GM23338 (cell line): ENCODE measurements around the gene CHORDC1.

Experiments
- CREB1 ChIP-seq: fragments of 250-450 bp; sonication (Bioruptor Pico); IDR thresholded peaks from 2 replicates; pipeline ENCODE4 v1.5.0; 2020; ENCODE audit warnings: low read depth, mild to moderate bottlenecking, moderate library complexity
- EZH2 ChIP-seq: fragments of 200-600 bp; sonication (generic); IDR thresholded peaks from one replicate; pipeline ENCODE4 v1.8.0; 2017; ENCODE audit warnings: antibody characterized with exemption, mild to moderate bottlenecking, low read depth; ENCODE audit not compliant: unreplicated experiment
- EZH2phosphoT487 ChIP-seq: fragments of 200-600 bp; sonication (generic); IDR thresholded peaks from one replicate; pipeline ENCODE4 v1.8.1; 2018; ENCODE audit warnings: antibody characterized with exemption; ENCODE audit not compliant: unreplicated experiment
- JUNB ChIP-seq: IDR thresholded peaks from one replicate; pipeline ENCODE4 v1.6.1; 2016; ENCODE audit warnings: antibody characterized with exemption; ENCODE audit not compliant: unreplicated experiment
- NANOG ChIP-seq: IDR thresholded peaks from 2 replicates; pipeline ENCODE4 v1.6.1; 2016; ENCODE audit warnings: antibody characterized with exemption, borderline replicate concordance
- POLR2AphosphoS5 ChIP-seq: IDR thresholded peaks from 2 replicates; pipeline ENCODE4 v1.6.1; 2016; ENCODE audit warnings: antibody characterized with exemption, low read depth
- ZNF114 ChIP-seq: fragments of 250-450 bp; sonication (Bioruptor Pico); IDR thresholded peaks from 2 replicates; pipeline ENCODE4 v1.5.0; 2020; ENCODE audit warnings: mild to moderate bottlenecking, moderate library complexity
- ZNF331 ChIP-seq: fragments of 250-450 bp; sonication (Bioruptor Pico); IDR thresholded peaks from 2 replicates; pipeline ENCODE4 v1.5.0; 2020; ENCODE audit warnings: low read depth, mild to moderate bottlenecking, moderate library complexity
- TF ChIP-seq, protein P1 (sequence below), 2 experiments: fragments of 200-600 bp in 1 of 2; sonication (generic) in 1 of 2; conservative IDR thresholded peaks; 2 replicates each; pipeline versions ENCODE4 v1.5.1 to v1.6.1; 2016 to 2017; ENCODE audit warnings: antibody characterized with exemption in 2 of 2, low read depth in 2 of 2, mild to moderate bottlenecking in 2 of 2, moderate library complexity in 1 of 2
- TF ChIP-seq, protein P2 (sequence below): fragments of 250-450 bp; sonication (Bioruptor Pico); IDR thresholded peaks from 2 replicates; pipeline ENCODE4 v1.5.0; 2020; ENCODE audit warnings: mild to moderate bottlenecking, moderate library complexity
- TF ChIP-seq, protein P3 (sequence below): IDR thresholded peaks from one replicate; pipeline ENCODE4 v1.6.1; 2018; ENCODE audit warnings: antibody characterized with exemption; ENCODE audit not compliant: unreplicated experiment
- TF ChIP-seq, protein P4 (sequence below): IDR thresholded peaks from 2 replicates; pipeline ENCODE4 v1.6.1; 2016; ENCODE audit warnings: antibody characterized with exemption

DNA sequence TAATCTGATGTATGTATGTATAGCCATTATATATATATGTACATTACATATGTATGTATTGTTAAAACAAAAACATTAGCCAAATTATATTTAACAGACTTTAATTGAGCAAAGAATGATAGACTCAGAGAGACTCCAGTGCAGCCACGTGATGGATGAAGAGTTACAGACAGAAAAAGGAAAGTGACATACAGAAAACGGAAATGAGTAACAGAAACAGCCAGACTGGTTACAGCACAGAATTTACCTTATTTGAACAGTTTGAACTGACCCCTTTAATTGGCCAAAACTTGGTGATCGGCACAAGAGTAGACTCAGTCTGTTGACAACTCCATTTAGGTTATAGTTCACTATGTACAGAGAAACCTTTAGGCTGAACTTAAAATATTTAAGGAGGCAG is 35.0 kb downstream of the CHORDC1 start:
- TF ChIP-seq EZH2phosphoT487 (no peak), POLR2AphosphoS5 (no peak), EZH2 (no peak), ZNF114 (CRISPR knock-in tag) (no peak), JUNB (no peak), ZNF331 (no peak), CREB1 (no peak), NANOG (no peak)
- TF ChIP-seq, protein P1, sequence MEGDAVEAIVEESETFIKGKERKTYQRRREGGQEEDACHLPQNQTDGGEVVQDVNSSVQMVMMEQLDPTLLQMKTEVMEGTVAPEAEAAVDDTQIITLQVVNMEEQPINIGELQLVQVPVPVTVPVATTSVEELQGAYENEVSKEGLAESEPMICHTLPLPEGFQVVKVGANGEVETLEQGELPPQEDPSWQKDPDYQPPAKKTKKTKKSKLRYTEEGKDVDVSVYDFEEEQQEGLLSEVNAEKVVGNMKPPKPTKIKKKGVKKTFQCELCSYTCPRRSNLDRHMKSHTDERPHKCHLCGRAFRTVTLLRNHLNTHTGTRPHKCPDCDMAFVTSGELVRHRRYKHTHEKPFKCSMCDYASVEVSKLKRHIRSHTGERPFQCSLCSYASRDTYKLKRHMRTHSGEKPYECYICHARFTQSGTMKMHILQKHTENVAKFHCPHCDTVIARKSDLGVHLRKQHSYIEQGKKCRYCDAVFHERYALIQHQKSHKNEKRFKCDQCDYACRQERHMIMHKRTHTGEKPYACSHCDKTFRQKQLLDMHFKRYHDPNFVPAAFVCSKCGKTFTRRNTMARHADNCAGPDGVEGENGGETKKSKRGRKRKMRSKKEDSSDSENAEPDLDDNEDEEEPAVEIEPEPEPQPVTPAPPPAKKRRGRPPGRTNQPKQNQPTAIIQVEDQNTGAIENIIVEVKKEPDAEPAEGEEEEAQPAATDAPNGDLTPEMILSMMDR (conservative IDR thresholded peaks at IDR 0.05; ENCODE audit: low read depth in 2 of 2) = no peak
- TF ChIP-seq, protein P2, sequence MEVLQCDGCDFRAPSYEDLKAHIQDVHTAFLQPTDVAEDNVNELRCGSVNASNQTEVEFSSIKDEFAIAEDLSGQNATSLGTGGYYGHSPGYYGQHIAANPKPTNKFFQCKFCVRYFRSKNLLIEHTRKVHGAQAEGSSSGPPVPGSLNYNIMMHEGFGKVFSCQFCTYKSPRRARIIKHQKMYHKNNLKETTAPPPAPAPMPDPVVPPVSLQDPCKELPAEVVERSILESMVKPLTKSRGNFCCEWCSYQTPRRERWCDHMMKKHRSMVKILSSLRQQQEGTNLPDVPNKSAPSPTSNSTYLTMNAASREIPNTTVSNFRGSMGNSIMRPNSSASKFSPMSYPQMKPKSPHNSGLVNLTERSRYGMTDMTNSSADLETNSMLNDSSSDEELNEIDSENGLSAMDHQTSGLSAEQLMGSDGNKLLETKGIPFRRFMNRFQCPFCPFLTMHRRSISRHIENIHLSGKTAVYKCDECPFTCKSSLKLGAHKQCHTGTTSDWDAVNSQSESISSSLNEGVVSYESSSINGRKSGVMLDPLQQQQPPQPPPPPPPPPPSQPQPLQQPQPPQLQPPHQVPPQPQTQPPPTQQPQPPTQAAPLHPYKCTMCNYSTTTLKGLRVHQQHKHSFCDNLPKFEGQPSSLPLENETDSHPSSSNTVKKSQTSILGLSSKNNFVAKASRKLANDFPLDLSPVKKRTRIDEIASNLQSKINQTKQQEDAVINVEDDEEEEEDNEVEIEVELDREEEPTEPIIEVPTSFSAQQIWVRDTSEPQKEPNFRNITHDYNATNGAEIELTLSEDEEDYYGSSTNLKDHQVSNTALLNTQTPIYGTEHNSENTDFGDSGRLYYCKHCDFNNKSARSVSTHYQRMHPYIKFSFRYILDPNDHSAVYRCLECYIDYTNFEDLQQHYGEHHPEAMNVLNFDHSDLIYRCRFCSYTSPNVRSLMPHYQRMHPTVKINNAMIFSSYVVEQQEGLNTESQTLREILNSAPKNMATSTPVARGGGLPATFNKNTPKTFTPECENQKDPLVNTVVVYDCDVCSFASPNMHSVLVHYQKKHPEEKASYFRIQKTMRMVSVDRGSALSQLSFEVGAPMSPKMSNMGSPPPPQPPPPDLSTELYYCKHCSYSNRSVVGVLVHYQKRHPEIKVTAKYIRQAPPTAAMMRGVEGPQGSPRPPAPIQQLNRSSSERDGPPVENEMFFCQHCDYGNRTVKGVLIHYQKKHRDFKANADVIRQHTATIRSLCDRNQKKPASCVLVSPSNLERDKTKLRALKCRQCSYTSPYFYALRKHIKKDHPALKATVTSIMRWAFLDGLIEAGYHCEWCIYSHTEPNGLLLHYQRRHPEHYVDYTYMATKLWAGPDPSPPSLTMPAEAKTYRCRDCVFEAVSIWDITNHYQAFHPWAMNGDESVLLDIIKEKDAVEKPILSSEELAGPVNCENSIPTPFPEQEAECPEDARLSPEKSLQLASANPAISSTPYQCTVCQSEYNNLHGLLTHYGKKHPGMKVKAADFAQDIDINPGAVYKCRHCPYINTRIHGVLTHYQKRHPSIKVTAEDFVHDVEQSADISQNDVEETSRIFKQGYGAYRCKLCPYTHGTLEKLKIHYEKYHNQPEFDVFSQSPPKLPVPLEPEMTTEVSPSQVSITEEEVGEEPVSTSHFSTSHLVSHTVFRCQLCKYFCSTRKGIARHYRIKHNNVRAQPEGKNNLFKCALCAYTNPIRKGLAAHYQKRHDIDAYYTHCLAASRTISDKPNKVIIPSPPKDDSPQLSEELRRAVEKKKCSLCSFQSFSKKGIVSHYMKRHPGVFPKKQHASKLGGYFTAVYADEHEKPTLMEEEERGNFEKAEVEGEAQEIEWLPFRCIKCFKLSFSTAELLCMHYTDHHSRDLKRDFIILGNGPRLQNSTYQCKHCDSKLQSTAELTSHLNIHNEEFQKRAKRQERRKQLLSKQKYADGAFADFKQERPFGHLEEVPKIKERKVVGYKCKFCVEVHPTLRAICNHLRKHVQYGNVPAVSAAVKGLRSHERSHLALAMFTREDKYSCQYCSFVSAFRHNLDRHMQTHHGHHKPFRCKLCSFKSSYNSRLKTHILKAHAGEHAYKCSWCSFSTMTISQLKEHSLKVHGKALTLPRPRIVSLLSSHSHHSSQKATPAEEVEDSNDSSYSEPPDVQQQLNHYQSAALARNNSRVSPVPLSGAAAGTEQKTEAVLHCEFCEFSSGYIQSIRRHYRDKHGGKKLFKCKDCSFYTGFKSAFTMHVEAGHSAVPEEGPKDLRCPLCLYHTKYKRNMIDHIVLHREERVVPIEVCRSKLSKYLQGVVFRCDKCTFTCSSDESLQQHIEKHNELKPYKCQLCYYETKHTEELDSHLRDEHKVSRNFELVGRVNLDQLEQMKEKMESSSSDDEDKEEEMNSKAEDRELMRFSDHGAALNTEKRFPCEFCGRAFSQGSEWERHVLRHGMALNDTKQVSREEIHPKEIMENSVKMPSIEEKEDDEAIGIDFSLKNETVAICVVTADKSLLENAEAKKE (CRISPR knock-in tag) = no peak
- TF ChIP-seq, protein P3, sequence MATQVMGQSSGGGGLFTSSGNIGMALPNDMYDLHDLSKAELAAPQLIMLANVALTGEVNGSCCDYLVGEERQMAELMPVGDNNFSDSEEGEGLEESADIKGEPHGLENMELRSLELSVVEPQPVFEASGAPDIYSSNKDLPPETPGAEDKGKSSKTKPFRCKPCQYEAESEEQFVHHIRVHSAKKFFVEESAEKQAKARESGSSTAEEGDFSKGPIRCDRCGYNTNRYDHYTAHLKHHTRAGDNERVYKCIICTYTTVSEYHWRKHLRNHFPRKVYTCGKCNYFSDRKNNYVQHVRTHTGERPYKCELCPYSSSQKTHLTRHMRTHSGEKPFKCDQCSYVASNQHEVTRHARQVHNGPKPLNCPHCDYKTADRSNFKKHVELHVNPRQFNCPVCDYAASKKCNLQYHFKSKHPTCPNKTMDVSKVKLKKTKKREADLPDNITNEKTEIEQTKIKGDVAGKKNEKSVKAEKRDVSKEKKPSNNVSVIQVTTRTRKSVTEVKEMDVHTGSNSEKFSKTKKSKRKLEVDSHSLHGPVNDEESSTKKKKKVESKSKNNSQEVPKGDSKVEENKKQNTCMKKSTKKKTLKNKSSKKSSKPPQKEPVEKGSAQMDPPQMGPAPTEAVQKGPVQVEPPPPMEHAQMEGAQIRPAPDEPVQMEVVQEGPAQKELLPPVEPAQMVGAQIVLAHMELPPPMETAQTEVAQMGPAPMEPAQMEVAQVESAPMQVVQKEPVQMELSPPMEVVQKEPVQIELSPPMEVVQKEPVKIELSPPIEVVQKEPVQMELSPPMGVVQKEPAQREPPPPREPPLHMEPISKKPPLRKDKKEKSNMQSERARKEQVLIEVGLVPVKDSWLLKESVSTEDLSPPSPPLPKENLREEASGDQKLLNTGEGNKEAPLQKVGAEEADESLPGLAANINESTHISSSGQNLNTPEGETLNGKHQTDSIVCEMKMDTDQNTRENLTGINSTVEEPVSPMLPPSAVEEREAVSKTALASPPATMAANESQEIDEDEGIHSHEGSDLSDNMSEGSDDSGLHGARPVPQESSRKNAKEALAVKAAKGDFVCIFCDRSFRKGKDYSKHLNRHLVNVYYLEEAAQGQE = no peak
- TF ChIP-seq, protein P4, sequence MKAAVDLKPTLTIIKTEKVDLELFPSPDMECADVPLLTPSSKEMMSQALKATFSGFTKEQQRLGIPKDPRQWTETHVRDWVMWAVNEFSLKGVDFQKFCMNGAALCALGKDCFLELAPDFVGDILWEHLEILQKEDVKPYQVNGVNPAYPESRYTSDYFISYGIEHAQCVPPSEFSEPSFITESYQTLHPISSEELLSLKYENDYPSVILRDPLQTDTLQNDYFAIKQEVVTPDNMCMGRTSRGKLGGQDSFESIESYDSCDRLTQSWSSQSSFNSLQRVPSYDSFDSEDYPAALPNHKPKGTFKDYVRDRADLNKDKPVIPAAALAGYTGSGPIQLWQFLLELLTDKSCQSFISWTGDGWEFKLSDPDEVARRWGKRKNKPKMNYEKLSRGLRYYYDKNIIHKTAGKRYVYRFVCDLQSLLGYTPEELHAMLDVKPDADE = no peak
